ENCODE measurements around the gene NUAK1. TPM values are rescaled to one million over a fixed set of nuclear protein-coding genes. Genes with fewer than 3 reads are reported as not detected.

The NUAK1 gene
- total and polyA plus RNA-seq, 3 experiments from 2014 or later, result 0.16 TPM; not detected in 2

GRCh38 chr12:106094304-106094703 is 44.5 kb downstream of the NUAK1 start:
- H3K36me3 ChIP-seq (ENCODE audit: insufficient read depth, low read length), result no peaks in the 10 kb centered on the region
- POLR2A ChIA-PET, result no interaction called here
- Mint-ChIP-seq H3K4me3 (no peak overlapping the region), H3K4me1 (no peaks in the 10 kb centered on the region), H3K36me3 (no peaks in the 10 kb centered on the region), H3K27me3 (peaks cover 9 to 13% of the 10 kb centered on the region in 2 donors), H3K9me3 (peaks cover 0 to 3% (median 0%) of the 10 kb centered on the region in 5 donors), H3K27ac (no peak overlapping the region)
- no peaks in the 10 kb centered on the region for H3K4me1 ChIP-seq (ENCODE audit: insufficient read depth, low read length)
- DNase-seq, result no peak
- H3K9me3 ChIP-seq (ENCODE audit: low read length), result no peaks in the 10 kb centered on the region
- no peaks in the 10 kb centered on the region for H3K27me3 ChIP-seq (ENCODE audit: insufficient read depth, low read length, poor library complexity, severe bottlenecking)
- CTCF ChIA-PET, result no interaction called here
- H3K27ac ChIP-seq (ENCODE audit: low read depth, low read length), result no peak overlapping the region
- H3K4me3 ChIP-seq (ENCODE audit: low read length), result no peak overlapping the region

GRCh38 chr12:106093246-106093645 is 45.5 kb downstream of the NUAK1 start:
- Mint-ChIP-seq H3K27me3 (peaks cover 6 to 9% of the 10 kb centered on the region in 2 donors), H3K4me3 (no peak overlapping the region), H3K9me3 (peaks cover 0 to 3% (median 0%) of the 10 kb centered on the region in 5 donors), H3K4me1 (no peaks in the 10 kb centered on the region), H3K36me3 (no peaks in the 10 kb centered on the region), H3K27ac (no peak overlapping the region)
- no peaks in the 10 kb centered on the region for H3K9me3 ChIP-seq (ENCODE audit: low read length)
- ChIA-PET POLR2A (no interaction called here), CTCF (no interaction called here)
- H3K27me3 ChIP-seq (ENCODE audit: insufficient read depth, low read length, poor library complexity, severe bottlenecking), result no peaks in the 10 kb centered on the region
- no peaks in the 10 kb centered on the region for H3K4me1 ChIP-seq (ENCODE audit: insufficient read depth, low read length)
- no peak overlapping the region for H3K27ac ChIP-seq (ENCODE audit: low read depth, low read length)
- no peak for DNase-seq
- H3K4me3 ChIP-seq (ENCODE audit: low read length), result no peak overlapping the region
- H3K36me3 ChIP-seq (ENCODE audit: insufficient read depth, low read length), result no peaks in the 10 kb centered on the region

GRCh38 chr12:106091446-106091820 is 47.3 kb downstream of the NUAK1 start:
- ChIA-PET CTCF (interaction anchor here (1.0 kb wide), 1 partner anchor 70 kb away, joined by 3 read pairs; no protein-coding TSS in a partner anchor), POLR2A (no interaction called here)
- H3K4me3 Mint-ChIP-seq, result no peak overlapping the region
- no peaks in the 10 kb centered on the region for H3K27me3 ChIP-seq (ENCODE audit: insufficient read depth, low read length, poor library complexity, severe bottlenecking)
- H3K9me3 ChIP-seq (ENCODE audit: low read length), result no peaks in the 10 kb centered on the region
- H3K9me3 Mint-ChIP-seq, result peaks cover 0 to 3% (median 0%) of the 10 kb centered on the region in 5 donors
- no peak overlapping the region for H3K4me3 ChIP-seq (ENCODE audit: low read length)
- no peak overlapping the region for H3K27ac Mint-ChIP-seq
- H3K36me3 ChIP-seq (ENCODE audit: insufficient read depth, low read length), result no peaks in the 10 kb centered on the region
- H3K4me1 Mint-ChIP-seq, result no peaks in the 10 kb centered on the region
- peaks cover 3 to 9% of the 10 kb centered on the region in 2 donors for H3K27me3 Mint-ChIP-seq
- no peak for DNase-seq
- no peaks in the 10 kb centered on the region for H3K36me3 Mint-ChIP-seq
- H3K27ac ChIP-seq (ENCODE audit: low read depth, low read length), result no peak overlapping the region
- H3K4me1 ChIP-seq (ENCODE audit: insufficient read depth, low read length), result no peaks in the 10 kb centered on the region

- ChIA-PET CTCF (interaction anchor here (1.0 kb wide), 1 partner anchor 69 kb away, joined by 3 read pairs; no protein-coding TSS in a partner anchor), POLR2A (no interaction called here)
- Mint-ChIP-seq H3K9me3 (peaks cover 0 to 3% (median 0%) of the 10 kb centered on the region in 5 donors), H3K27me3 (peaks cover 3 to 9% of the 10 kb centered on the region in 2 donors), H3K4me1 (no peaks in the 10 kb centered on the region), H3K36me3 (no peaks in the 10 kb centered on the region), H3K27ac (no peak overlapping the region), H3K4me3 (no peak overlapping the region)
- no peak overlapping the region for H3K4me3 ChIP-seq (ENCODE audit: low read length)
- H3K27me3 ChIP-seq (ENCODE audit: insufficient read depth, low read length, poor library complexity, severe bottlenecking), result no peaks in the 10 kb centered on the region
- H3K27ac ChIP-seq (ENCODE audit: low read depth, low read length), result no peak overlapping the region
- no peaks in the 10 kb centered on the region for H3K9me3 ChIP-seq (ENCODE audit: low read length)
- H3K36me3 ChIP-seq (ENCODE audit: insufficient read depth, low read length), result no peaks in the 10 kb centered on the region
- DNase-seq, result no peak
- no peaks in the 10 kb centered on the region for H3K4me1 ChIP-seq (ENCODE audit: insufficient read depth, low read length)
Observed at GRCh38 chr12:106090591-106091445, 47.9 kb downstream of the NUAK1 start.

- H3K27me3 ChIP-seq (ENCODE audit: insufficient read depth, low read length, poor library complexity, severe bottlenecking), result no peaks in the 10 kb centered on the region
- Mint-ChIP-seq H3K36me3 (no peaks in the 10 kb centered on the region), H3K4me1 (no peaks in the 10 kb centered on the region), H3K9me3 (peaks cover 0 to 3% (median 0%) of the 10 kb centered on the region in 5 donors), H3K4me3 (no peak overlapping the region), H3K27me3 (peaks cover 0 to 4% of the 10 kb centered on the region in 2 donors), H3K27ac (no peak overlapping the region)
- H3K27ac ChIP-seq (ENCODE audit: low read depth, low read length), result no peak overlapping the region
- H3K4me3 ChIP-seq (ENCODE audit: low read length), result no peak overlapping the region
- no peaks in the 10 kb centered on the region for H3K36me3 ChIP-seq (ENCODE audit: insufficient read depth, low read length)
- H3K4me1 ChIP-seq (ENCODE audit: insufficient read depth, low read length), result no peaks in the 10 kb centered on the region
- POLR2A ChIA-PET, result no interaction called here
- CTCF ChIA-PET, result no interaction called here
- no peak for DNase-seq
- H3K9me3 ChIP-seq (ENCODE audit: low read length), result no peaks in the 10 kb centered on the region
Observed at GRCh38 chr12:106089935-106090334, 48.8 kb downstream of the NUAK1 start.

- no peak overlapping the region for H3K4me3 Mint-ChIP-seq
- H3K9me3 Mint-ChIP-seq, result peaks cover 0 to 3% (median 0%) of the 10 kb centered on the region in 5 donors
- Histone ChIP-seq H3K27ac (ENCODE audit: low read depth, low read length) (no peak overlapping the region), H3K27me3 (ENCODE audit: insufficient read depth, low read length, poor library complexity, severe bottlenecking) (no peaks in the 10 kb centered on the region), H3K36me3 (ENCODE audit: insufficient read depth, low read length) (no peaks in the 10 kb centered on the region), H3K9me3 (ENCODE audit: low read length) (no peaks in the 10 kb centered on the region), H3K4me3 (ENCODE audit: low read length) (no peak overlapping the region), H3K4me1 (ENCODE audit: insufficient read depth, low read length) (no peaks in the 10 kb centered on the region)
- H3K27me3 Mint-ChIP-seq, result peaks cover 5 to 6% of the 10 kb centered on the region in 2 donors
- POLR2A ChIA-PET, result no interaction called here
- CTCF ChIA-PET, result no interaction called here
- H3K4me1 Mint-ChIP-seq, result no peaks in the 10 kb centered on the region
- no peak overlapping the region for H3K27ac Mint-ChIP-seq
- no peak for DNase-seq
- H3K36me3 Mint-ChIP-seq, result no peaks in the 10 kb centered on the region
Observed at GRCh38 chr12:106088811-106089485, 49.8 kb downstream of the NUAK1 start.

- H3K9me3 Mint-ChIP-seq, result peaks cover 0 to under 1% (median 0%) of the 10 kb centered on the region in 5 donors
- H3K27ac ChIP-seq (ENCODE audit: low read depth, low read length), result no peak overlapping the region
- CTCF ChIA-PET, result no interaction called here
- no peak overlapping the region for H3K4me3 Mint-ChIP-seq
- H3K9me3 ChIP-seq (ENCODE audit: low read length), result no peaks in the 10 kb centered on the region
- H3K4me1 ChIP-seq (ENCODE audit: insufficient read depth, low read length), result no peaks in the 10 kb centered on the region
- POLR2A ChIA-PET, result no interaction called here
- no peak for DNase-seq
- no peak overlapping the region for H3K4me3 ChIP-seq (ENCODE audit: low read length)
- no peaks in the 10 kb centered on the region for H3K36me3 Mint-ChIP-seq
- H3K27ac Mint-ChIP-seq, result no peak overlapping the region
- H3K27me3 ChIP-seq (ENCODE audit: insufficient read depth, low read length, poor library complexity, severe bottlenecking), result no peaks in the 10 kb centered on the region
- no peaks in the 10 kb centered on the region for H3K4me1 Mint-ChIP-seq
- no peaks in the 10 kb centered on the region for H3K36me3 ChIP-seq (ENCODE audit: insufficient read depth, low read length)
- peaks cover 6 to 12% of the 10 kb centered on the region in 2 donors for H3K27me3 Mint-ChIP-seq
Observed at GRCh38 chr12:106088246-106088808, 50.4 kb downstream of the NUAK1 start.

- Histone ChIP-seq H3K27me3 (ENCODE audit: insufficient read depth, low read length, poor library complexity, severe bottlenecking) (no peaks in the 10 kb centered on the region), H3K36me3 (ENCODE audit: insufficient read depth, low read length) (no peaks in the 10 kb centered on the region), H3K4me1 (ENCODE audit: insufficient read depth, low read length) (no peaks in the 10 kb centered on the region), H3K27ac (ENCODE audit: low read depth, low read length) (no peak overlapping the region), H3K4me3 (ENCODE audit: low read length) (no peak overlapping the region), H3K9me3 (ENCODE audit: low read length) (no peaks in the 10 kb centered on the region)
- Mint-ChIP-seq H3K36me3 (no peaks in the 10 kb centered on the region), H3K9me3 (no peaks in the 10 kb centered on the region), H3K27ac (no peak overlapping the region), H3K27me3 (peaks cover 8 to 21% of the 10 kb centered on the region in 2 donors), H3K4me3 (no peak overlapping the region), H3K4me1 (no peaks in the 10 kb centered on the region)
- CTCF ChIA-PET, result no interaction called here
- no peak for DNase-seq
- POLR2A ChIA-PET, result no interaction called here
Observed at GRCh38 chr12:106086696-106087095, 52.1 kb downstream of the NUAK1 start.
